Right renal pelvis (tissue), 4 donors: ENCODE data around the gene RFX3. TPM values are rescaled to one million over a fixed set of nuclear protein-coding genes. Genes with fewer than 3 reads are reported as not detected.

Source experiments
- DNase-seq, 4 donors: peaks; one replicate each; pipeline ENCODE4 v3.0.0-alpha.2; 2013; ENCODE audit warnings: low read depth in 4 of 4, low spot score in 3 of 4, missing footprints in 1 of 4
- polyA plus RNA-seq, 4 donors: library from polyadenylated mRNA; unstranded; fragments of 120-200 nt; gene quantifications; one replicate each; pipeline ENCODE4 v1.2.1, GENCODE V29; 2013; ENCODE audit not compliant: insufficient read length in 4 of 4

The RFX3 gene
- polyA plus RNA-seq, 4 donors, result 14.5 to 19.9 (median 17.5) TPM

DNA sequence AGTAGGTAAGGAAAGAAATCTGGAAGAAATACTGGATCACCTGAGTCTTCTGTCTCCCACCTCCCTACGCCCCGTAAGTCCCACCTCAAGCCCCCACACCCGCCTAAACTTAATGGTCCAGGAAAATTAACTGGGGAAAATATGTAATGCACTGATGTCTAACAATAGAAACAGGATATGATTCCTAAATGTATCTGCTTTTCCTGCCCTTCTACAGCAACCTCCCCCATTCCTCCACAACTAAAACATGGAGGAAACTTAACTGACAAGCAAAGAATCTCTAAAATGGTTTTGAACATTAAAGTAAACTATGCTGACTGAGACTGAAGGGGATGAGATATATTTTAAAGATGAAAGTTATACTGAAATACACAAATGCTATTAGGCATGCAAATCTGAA lies 10.4 kb downstream of the RFX3 start:
- DNase-seq, result no peak

DNA sequence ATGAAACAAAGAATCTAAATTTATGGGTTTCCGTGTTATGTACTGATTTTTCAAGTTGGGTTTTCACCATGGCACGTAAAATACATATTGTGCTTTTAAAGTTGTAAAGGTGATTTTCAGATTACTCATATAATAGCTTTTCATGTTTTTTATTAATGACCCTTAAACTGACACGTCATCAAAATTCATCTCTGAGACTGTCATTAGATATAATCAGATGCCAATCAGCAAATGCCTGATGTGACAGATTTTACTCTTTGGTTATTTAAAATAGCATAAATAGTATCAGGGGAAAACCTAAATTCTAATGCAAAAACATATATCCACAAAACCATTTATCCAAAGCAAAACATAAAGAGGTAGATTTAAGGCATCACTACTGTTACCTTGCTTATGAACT lies 11.0 kb downstream of the RFX3 start:
- DNase-seq, result no peak

DNA sequence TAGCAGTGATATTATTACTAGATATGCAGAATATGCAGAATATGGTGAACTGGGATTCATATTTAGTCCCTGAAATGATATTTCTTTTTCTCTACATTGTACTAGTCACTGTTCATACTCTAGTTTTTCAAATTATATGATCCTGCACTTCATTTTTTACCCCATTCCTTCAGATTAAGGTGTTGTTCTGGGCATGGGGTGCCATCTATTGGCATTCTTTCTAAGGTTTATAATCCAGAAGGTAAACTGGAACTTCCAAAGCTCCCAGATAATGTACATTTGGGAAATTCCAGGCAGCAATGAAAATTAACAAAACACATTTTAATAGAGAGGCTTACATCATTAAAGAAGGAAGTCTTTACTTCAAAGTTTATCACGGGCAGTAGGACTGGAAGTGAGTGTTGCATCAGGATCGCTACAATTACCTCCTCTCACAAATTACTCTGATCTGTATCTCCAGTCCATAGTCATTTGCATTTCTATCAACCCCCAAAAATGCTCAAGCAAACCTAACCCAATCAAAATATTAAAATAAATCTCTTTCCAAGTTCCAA lies 12.5 kb downstream of the RFX3 start:
- no peak for DNase-seq

DNA sequence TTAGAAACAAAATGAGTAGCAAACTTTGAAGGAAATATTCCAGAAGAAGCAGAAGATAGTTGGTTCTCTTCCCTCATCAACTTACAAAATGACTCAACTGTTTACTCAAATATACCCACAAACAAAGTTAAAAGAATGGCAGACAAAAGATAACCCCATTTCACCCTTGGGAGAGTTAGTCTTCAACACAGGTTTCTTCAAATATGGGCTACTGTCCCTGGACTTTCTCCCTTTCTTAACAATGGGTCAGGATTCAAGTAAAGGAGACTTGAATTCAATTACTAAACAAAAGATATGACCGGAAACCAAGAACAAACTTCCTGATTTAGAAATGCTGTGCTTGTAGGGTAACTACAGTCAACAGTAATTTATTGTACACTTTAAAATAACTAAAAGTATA lies 14.2 kb downstream of the RFX3 start:
- no peak for DNase-seq

DNA sequence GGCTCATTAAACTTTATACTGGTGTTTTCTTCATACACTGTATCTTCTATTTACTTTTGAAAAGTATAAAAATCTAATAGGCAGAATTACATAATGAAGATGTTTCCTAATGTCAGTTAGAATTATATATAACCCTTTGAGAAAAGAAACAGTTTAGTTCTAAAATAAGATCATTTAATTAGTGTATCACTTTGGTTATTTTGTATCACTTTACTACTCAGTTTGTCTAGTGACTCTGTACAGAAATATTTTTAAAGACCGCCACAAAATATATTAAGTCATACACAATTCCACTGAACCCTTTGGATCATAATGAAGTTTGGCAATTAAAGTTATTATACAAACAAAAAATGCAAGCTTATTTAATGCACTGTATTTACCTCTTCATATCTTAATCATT lies 15.0 kb downstream of the RFX3 start:
- DNase-seq, result no peak

DNA sequence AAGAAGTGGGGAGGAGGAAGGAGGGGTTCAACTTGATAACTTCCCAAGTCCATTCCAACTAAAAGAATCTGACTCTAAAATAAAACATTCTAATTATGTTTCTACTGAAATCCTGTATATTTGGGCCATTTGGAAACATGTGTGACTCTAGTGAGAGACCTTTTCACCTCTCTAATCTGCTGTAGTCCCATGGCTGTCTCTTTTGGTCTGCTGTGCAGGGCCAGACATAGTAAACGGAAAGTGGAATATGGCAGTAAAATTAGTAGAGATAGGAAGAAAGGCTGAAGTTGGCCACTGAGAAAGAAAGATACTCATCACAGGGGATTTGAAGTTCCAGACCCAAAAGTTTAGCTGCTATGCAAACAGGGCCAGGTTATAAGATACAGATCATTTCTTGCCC lies 15.9 kb downstream of the RFX3 start:
- DNase-seq, result no peak

DNA sequence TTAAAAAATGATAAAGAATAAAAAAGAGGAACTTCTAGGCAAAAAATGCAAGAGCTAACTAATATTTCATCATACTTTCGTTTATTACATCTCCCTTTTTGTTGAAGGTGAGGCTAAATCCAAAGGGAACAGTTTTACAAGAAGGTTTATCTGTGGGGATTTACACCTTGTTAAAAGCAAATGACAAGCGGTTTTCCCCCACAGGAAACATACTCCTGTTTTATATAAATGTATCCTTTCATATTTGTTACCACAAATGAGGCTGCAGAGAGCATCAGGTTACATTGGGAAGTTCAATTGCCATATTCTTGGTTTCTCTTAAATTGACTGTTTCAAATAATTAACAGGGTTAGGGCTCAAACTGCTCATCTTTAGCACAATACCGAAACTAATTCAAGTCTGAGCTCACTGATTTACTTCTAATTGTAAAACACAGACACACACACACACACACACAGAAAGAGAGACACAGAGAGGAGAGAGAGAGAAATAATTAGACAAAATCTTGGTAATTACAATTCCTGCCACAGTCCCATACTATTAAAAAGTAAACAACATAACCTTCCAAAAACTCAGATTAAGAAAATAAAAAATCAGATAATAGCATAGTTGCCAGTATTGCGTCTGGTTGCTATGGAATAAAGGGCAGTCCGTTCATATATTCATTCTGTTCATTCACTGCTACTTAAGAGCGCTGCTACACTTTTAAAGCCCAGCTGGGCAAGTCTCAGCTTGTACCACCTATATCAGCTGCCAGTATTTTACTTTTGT lies 17.1 kb downstream of the RFX3 start:
- DNase-seq, result no peak

DNA sequence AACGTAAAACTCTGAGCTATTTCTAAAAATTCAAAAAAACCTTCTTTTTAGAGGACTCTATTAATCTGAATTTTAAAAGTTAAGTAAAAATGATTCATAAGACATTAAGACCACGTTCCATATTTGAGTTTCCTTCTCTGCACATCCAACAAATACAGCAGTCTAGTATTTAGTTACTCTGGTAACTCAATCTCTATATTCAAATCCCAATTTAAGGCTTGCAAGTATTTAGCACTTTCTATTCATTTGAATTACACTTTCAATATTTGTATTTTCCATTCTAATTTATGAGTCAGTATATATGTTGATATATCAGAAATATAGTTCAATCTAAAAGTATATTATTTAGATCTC lies 17.7 kb downstream of the RFX3 start:
- no peak for DNase-seq

DNA sequence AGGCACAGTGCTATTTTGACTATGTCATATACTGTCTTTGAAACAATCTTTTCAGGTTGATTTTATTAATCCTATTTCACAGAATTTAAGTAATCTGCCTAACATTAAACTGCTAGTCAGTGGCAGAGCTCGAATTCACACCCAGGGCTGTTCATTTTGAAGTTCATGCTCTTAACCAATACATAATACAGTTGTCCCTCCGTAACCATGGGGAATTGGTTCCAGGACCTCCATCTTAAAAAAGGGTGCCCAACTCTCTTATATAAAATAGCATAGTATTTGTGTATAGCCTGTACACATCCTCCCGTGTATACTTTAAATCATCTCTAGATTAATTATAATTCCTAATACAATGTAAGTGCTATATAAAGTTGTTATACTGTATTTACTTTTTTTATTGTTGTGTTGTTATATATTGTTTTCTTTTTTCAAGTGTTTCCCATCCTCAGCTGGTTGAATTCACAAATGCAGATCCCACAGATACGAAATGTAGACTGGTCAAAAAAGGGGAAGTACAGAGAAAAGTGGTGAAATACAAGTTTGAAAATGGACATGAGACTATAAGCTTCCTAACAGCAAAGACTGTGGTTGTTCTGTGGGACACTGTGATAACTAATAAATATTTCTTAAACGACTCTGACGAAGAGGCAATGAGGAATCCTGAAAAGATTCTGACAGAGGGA lies 18.3 kb downstream of the RFX3 start:
- no peak for DNase-seq

DNA sequence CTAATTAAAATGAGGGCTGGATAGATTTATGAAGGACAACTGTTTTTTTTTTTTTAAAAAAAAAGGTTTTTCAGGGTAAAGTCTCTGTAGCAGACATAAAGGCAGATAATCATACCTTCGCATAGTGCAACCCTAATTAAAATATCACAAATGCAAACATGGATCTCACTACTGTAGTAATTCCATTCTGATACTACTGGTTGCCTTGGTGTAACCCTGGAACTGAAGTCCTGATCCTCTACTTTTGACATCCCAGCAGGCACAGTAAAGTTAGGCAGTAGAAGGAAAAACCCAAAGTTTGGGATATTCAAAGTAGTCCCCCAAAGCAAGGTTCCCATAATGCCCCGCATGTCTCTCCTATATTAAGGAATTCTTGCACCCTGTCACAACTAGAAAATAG lies 19.6 kb downstream of the RFX3 start:
- DNase-seq, result no peak

DNA sequence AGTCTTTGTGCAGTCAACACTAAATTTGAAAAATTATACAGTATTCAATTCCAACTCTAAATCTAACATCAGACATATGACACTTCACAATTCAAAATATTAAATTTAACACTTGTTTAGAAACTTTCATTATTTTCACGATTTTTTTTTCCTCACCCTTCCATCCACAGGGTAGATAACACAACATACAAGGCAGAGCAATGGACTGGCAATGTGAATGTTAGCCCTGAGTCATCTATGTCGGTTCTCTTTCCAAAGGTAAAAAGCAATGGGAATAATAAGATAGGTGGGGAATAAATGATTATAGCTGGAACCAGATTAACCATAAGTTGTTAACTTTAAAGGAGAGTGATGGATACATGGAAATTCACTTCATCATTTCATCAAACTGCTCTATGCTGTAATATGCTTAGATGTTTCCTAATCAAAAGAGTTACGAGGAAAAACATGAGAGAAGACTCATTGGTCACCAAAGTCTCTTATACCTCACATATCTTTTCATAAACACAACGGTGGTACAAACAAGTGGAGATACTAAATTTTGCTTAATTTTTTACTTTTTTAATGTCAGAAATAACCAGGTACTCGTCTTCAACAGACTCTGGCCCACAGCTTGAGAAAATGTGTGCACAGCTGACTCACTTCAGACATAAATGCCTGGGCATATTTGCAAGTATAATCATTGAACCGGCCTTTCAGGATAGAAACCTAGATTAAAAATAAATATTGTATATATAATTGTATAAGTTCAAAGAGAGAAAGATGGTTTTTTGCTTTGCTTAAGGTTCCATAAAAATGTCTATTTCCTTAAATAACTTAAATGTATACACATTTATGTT lies 23.0 kb downstream of the RFX3 start:
- DNase-seq, result no peak

DNA sequence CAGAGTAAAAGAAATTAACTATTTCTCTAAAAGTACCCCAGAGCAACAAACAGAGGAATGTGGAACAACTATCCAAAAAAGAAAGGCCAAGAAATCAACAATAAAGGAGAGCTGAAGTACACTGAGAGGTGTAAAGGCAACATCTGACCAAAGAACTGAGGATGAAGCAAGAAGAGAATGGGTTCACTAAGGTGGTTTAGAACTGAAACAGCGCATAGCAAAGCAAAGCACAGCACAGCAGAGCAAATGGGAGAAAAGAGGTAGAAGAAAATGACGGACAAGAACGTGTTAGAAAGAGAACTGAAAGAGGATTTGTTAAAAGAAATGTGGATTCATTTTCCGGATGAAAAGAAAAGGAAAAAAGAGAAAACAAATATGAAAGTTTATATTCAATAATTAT lies 25.8 kb downstream of the RFX3 start:
- no peak for DNase-seq

DNA sequence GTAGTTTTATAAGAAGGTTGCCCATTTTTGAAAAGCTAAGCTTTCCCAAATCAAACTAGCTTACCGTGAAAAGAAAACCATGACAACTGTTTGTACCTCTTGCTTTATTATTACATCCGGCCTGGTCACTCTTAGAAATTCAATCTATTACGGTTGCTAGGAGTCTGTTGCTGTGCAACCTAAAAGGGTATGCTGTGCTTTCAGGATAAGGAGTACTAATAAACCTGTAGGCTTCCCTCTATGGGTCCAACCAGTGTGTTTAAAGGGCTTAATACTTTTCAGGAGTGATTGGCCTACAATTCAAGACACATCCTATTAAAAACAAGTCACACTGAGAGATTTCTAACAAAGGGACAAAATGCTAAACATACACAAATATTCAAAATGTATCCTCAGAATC lies 27.1 kb downstream of the RFX3 start:
- DNase-seq, result no peak

DNA sequence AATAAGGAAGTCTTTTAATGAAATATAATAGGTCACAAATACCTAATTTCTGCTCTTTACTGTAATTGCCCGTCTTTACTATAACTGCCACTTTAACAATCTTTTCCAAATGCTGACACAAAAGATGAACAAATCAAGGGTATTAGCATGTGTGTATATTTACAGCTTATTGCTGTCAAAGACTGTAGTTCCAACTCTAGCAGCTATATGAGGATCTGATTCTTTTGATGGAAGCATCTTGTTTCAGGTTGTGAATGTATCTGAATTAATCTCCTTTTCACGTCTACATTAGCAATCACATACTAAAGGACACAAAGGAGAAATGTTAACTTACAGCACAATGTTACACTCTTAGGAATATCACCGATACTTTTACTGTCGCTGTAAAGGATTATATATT lies 27.9 kb downstream of the RFX3 start:
- DNase-seq, result no peak

DNA sequence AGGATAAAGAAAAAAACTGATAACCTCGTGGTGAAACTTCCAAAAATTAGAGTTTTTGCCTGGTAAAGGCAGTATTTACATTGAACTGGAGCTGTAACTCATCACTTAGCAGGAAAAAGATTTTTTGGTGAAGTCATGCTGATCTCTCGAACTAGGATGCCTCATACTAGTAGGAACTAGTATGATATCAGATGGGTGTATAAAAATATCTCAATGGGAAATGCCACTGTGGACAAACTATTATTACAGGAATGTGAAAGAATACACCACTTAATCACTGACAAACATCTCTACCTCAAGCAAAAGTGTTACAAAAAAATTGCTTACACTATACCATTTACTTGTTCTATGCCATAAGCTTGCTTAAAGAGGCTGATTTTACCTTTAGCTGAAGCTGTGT lies 28.4 kb downstream of the RFX3 start:
- no peak for DNase-seq

DNA sequence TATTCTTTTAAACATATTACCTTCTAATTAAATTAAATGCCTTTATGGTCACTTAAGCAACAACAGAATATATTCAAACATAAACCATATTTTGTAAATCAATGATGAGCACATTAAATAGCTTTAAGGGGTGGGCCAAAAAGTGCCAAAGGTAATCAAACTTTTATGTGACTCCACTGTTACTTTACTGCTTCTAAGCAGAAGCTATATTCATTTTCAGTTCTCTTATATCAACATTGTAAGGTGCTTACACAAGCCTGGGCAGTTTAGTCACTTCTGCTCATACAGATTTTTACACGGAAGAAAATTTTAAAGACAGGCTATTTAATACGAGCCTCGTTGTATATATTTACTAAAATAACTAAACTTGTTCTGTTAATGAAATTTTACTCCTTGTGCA lies 29.9 kb downstream of the RFX3 start:
- no peak for DNase-seq

DNA sequence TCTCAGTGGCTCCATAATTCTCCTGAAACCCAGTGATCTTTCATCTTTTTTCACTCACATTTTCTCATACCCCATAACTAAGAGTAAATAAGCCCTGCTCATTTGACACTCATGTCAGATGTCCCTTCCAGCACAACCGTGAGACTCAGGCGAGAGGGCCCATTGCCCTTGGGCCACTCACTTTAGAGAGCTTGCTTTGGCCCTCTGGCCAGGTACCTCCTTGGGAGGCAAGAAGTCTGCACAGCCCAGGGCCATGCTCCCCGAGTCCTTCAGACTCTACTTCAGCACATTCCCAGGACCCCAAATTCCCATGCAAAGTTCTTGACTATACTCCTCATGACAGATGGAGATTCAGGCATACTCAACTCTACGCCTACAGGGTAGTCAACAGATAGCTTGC lies 33.6 kb downstream of the RFX3 start:
- no peak for DNase-seq

DNA sequence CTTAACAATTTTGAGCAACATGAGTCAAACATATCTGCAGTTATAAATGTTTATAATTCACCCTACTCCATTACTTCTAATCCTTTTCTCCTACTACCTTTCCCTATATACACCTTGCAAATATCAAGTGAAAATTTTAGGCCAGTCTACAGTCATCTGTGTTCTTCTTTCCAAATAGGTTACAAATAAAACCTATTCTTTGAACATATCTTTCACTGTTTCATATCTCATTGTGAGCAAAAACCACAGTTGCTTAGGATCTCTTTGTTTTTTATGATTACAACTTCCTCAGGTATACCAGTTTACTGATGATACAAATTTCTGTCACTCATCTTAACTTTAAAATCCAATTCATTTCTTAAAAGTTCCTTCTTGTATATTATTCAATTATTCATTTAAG lies 34.4 kb downstream of the RFX3 start:
- no peak for DNase-seq

DNA sequence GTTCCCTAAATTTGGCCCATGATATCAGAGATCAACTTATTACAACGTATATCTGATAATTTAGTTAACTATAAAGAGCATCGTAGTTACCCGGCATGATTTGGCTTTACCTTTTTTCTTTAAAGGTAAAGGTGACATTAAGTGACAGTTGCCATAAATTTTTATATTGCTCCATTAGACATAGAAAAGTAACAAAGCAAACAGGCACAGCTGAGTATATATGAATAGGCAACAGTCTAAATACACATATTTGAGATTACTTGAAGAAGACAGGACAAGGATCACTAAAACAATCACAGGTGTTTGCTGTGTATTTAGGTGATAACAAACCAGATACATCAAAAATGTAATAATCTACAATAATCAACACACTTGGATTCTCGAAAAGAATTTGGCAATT lies 34.8 kb downstream of the RFX3 start:
- DNase-seq, result no peak

DNA sequence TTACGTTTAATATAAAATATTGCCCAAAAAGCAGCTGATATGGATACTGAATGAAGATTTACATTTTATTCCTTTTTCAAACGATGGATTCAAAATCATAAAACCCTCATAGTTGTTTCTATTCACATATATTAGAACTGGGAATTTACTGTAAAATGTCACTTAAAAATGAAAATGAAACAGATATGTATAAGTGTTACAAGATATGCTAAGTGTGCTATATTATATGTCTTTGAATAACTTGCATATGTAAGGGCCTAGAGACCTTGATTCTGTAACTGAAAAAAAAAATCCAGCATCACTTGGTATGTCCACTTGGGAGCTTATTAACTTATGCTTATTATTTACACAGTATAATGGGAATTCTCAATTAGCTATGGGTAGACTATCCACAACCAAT lies 43.2 kb downstream of the RFX3 start:
- no peak for DNase-seq

DNA sequence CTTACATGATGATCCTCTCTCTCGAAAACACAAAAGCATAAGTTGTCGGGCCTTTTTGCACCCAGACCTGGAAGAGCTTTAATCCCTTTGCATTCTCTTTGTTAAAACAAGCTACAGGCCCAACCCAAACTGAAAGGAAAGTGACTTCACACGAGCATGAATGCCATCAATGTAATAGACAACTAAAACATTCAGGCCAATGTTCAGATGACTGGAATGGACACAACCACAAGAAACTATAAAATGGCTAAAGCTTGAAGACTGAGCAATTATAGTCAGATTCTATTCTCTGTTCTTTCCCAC lies 45.5 kb downstream of the RFX3 start:
- no peak for DNase-seq
